GM12878 (cell line): Measurements from ENCODE around the gene PPP1R1A. TPM values are rescaled to one million over a fixed set of nuclear protein-coding genes. Genes with fewer than 3 reads are reported as not detected.
A peak's percentile ranks its signal among the peaks of the same experiment; 100 is the strongest.

Experiments
- ATAC-seq: fragments of 200-7000 bp; cut with Tn5 transposase; 3 replicates; pipeline ENCODE4 v1.9.1; 2020; ENCODE audit warnings: mild to moderate bottlenecking, moderate library complexity
- BruUV-seq: library from RNA; stranded (reverse); fragments of 400-500 nt; replicated peaks from 2 replicates; lab custom pipeline; 2021; lab: Mats Ljungman, UMichigan
- CTCF ChIA-PET: fragments of 300-600 bp; sonication (Branson Sonifier 250); formaldehyde crosslinking; extraction: SDS; loops from one replicate; lab custom pipeline; 2021; ENCODE audit warnings: inconsistent platforms; lab: Yijun Ruan, JAX
- POLR2A ChIA-PET: fragments of 350-600 bp; formaldehyde crosslinking; extraction: SDS; loops from one replicate; lab custom pipeline; 2021; ENCODE audit warnings: inconsistent platforms; lab: Charles Lee
- RAD21 ChIA-PET: fragments of 300-600 bp; sonication (Branson Sonifier 250); formaldehyde crosslinking; loops from one replicate; lab custom pipeline; 2023; ENCODE audit warnings: antibody characterized with exemption; ENCODE audit not compliant: unreplicated experiment; lab: Charles Lee
- SMC1A ChIA-PET: fragments of 300-600 bp; sonication (Branson Sonifier 250); formaldehyde crosslinking; loops from one replicate; lab custom pipeline; 2023; ENCODE audit not compliant: unreplicated experiment, uncharacterized antibody; lab: Charles Lee
- DNase-seq: peaks from one replicate; pipeline ENCODE4 v3.0.0-alpha.2; 2011; ENCODE audit warnings: low read depth, low spot score
- FAIRE-seq: peaks from 3 replicates; lab custom pipeline; 2011; peaks lifted over from hg19 to GRCh38; lab: Jason Lieb, UNC
- H2AFZ ChIP-seq: 2 replicates; pipeline ENCODE4 v1.6.0; 2011; ENCODE audit warnings: low read depth, low read length, control low read depth; ENCODE audit not compliant: control insufficient read depth
- H3K27ac ChIP-seq: 2 replicates; pipeline ENCODE4 v1.5.1; 2011; ENCODE audit warnings: control low read depth; ENCODE audit not compliant: control insufficient read depth, insufficient read depth
- H3K27me3 ChIP-seq, 2 experiments: replicated peaks in 1 of 2; 2 replicates each; pipeline versions ENCODE4 v1.6.0 to v1.6.1; 2011; ENCODE audit warnings: low read length in 1 of 2; ENCODE audit not compliant: control insufficient read depth in 2 of 2, insufficient read depth in 2 of 2
- H3K36me3 ChIP-seq, 2 experiments: 2 replicates each; pipeline ENCODE4 v1.5.1; 2011; ENCODE audit warnings: low read length in 1 of 2; ENCODE audit not compliant: control insufficient read depth in 2 of 2, insufficient read depth in 2 of 2
- H3K4me1 ChIP-seq: 2 replicates; pipeline ENCODE4 v1.6.1; 2011; ENCODE audit warnings: mild to moderate bottlenecking, low read length, moderate library complexity, mixed read lengths; ENCODE audit not compliant: control insufficient read depth, insufficient read depth
- H3K4me2 ChIP-seq: 2 replicates; pipeline ENCODE4 v1.6.0; 2011; ENCODE audit warnings: control low read depth; ENCODE audit not compliant: control insufficient read depth, insufficient read depth
- H3K4me3 ChIP-seq: fragments of 200-600 bp; sonication (generic); 2 replicates; pipeline ENCODE4 v1.5.1; 2016
- H3K79me2 ChIP-seq: 2 replicates; pipeline ENCODE4 v1.6.0; 2011; ENCODE audit warnings: low read length; ENCODE audit not compliant: control insufficient read depth, insufficient read depth
- H3K9ac ChIP-seq: 2 replicates; pipeline ENCODE4 v1.8.0; 2011; ENCODE audit warnings: low read length, control low read depth, mixed read lengths; ENCODE audit not compliant: control insufficient read depth, insufficient read depth
- H3K9me3 ChIP-seq: replicated peaks from 3 replicates; pipeline ENCODE4 v1.5.1; 2011; ENCODE audit warnings: mild to moderate bottlenecking, low read length; ENCODE audit not compliant: control insufficient read depth, insufficient read depth
- H4K20me1 ChIP-seq: 2 replicates; pipeline ENCODE4 v1.6.0; 2011; ENCODE audit not compliant: control insufficient read depth, insufficient read depth
- BCL11A ChIP-seq: IDR thresholded peaks from 2 replicates; pipeline ENCODE4 v1.6.1; 2011; ENCODE audit warnings: low read depth, low read length
- CEBPB ChIP-seq, 2 experiments: fragments of 150-350 bp in 1 of 2; IDR thresholded peaks; 2 replicates each; pipeline ENCODE4 v1.6.1; 2012 to 2014; ENCODE audit warnings: low read depth in 2 of 2, low read length in 2 of 2, borderline replicate concordance in 1 of 2, inconsistent platforms in 1 of 2
- CREB1 ChIP-seq: IDR thresholded peaks from 2 replicates; pipeline ENCODE4 v1.6.1; 2012; ENCODE audit warnings: low read depth, mild to moderate bottlenecking, inconsistent platforms
- DPF2 ChIP-seq: fragments of 450-650 bp; IDR thresholded peaks from 2 replicates; pipeline ENCODE4 v1.6.1; 2017; ENCODE audit warnings: mild to moderate bottlenecking
- ELK1 ChIP-seq: IDR thresholded peaks from 2 replicates; pipeline ENCODE4 v1.6.1; 2012; ENCODE audit warnings: low read depth, low read length, improper control_type of control experiment
- ETV6 ChIP-seq, 2 experiments: fragments of 450-650 bp in 1 of 2; IDR thresholded peaks in 1 of 2; conservative IDR thresholded peaks in 1 of 2; 2 replicates each; pipeline ENCODE4 v1.6.1; 2014; ENCODE audit warnings: antibody characterized with exemption in 1 of 2, borderline replicate concordance in 1 of 2, low read depth in 1 of 2, mild to moderate bottlenecking in 1 of 2, moderate library complexity in 1 of 2
- EZH2 ChIP-seq: IDR thresholded peaks from 2 replicates; pipeline ENCODE4 v1.6.1; 2012; ENCODE audit warnings: low read depth, mild to moderate bottlenecking, control low read depth, inconsistent platforms, low read length, borderline replicate concordance; ENCODE audit not compliant: control insufficient read depth
- IKZF1 ChIP-seq: fragments of 450-650 bp; conservative IDR thresholded peaks from 2 replicates; pipeline ENCODE4 v1.6.1; 2017; ENCODE audit warnings: antibody characterized with exemption, mild to moderate bottlenecking
- NRF1 ChIP-seq: conservative IDR thresholded peaks from 2 replicates; pipeline ENCODE4 v1.6.1; 2011; ENCODE audit warnings: mild to moderate bottlenecking, low read depth, low read length, improper control_type of control experiment
- RUNX3 ChIP-seq: IDR thresholded peaks from 2 replicates; pipeline ENCODE4 v1.6.1; 2012; ENCODE audit warnings: low read length, inconsistent platforms
- SKIL ChIP-seq: fragments of 450-650 bp; IDR thresholded peaks from 2 replicates; pipeline ENCODE4 v1.6.1; 2017; ENCODE audit warnings: mild to moderate bottlenecking, low read depth, inconsistent platforms; ENCODE audit not compliant: poor library complexity, severe bottlenecking
- SUPT20H ChIP-seq: IDR thresholded peaks from 2 replicates; pipeline ENCODE4 v1.6.1; 2011; ENCODE audit warnings: low read depth, mild to moderate bottlenecking, low read length, moderate library complexity, borderline replicate concordance; ENCODE audit not compliant: control insufficient read depth
- SUZ12 ChIP-seq: fragments of 200-600 bp; sonication (generic); IDR thresholded peaks from one replicate; pipeline ENCODE4 v1.6.1; 2018; ENCODE audit warnings: antibody characterized with exemption, mild to moderate bottlenecking; ENCODE audit not compliant: unreplicated experiment
- WGBS: methylation state at CpG from one replicate; pipeline ENCODE4 v1.1.6; 2016; ENCODE audit warnings: low lambda C conversion rate; ENCODE audit not compliant: insufficient replicate concordance, insufficient coverage; ENCODE audit errors: missing lambda C conversion rate; 5-methylcytosine and 5-hydroxymethylcytosine counted together
- in situ Hi-C: fragments of 300-500 bp; cut with MboI; formaldehyde crosslinking; loops from 9 replicates; pipeline ENCODE4 v1.14.3; 2018; ENCODE audit warnings: mixed read lengths
- intact Hi-C: fragments of 100-400 bp; cut with micrococcal nuclease; formaldehyde crosslinking; loops from one replicate; pipeline ENCODE4 v1.14.2; 2022; ENCODE audit not compliant: unreplicated experiment
- polyA plus RNA-seq, 11 experiments: library from polyadenylated mRNA; depleted of rRNA in 4 of 11; unstranded in 6 of 11; stranded (reverse) in 5 of 11; fragments of >200 nt; fragmentation: Nextera tagmentation in 4 of 11; fragmentation: Illumina TruSeq in 1 of 11; extraction: Ambion mirVana in 4 of 11; extraction: Trizol in 1 of 11; gene quantifications; 1 replicate in 1 of 11; 2 replicates in 10 of 11; pipeline versions ENCODE4 v1.2.1 to v1.2.3, GENCODE V29; 2011 to 2016; ENCODE audit warnings: inconsistent platforms in 2 of 11, missing spikeins in 2 of 11, low read depth in 1 of 11
- total RNA-seq, 4 experiments: library from RNA; depleted of rRNA in 3 of 4; stranded (reverse); fragments of >200 nt in 3 of 4; fragmentation: Illumina TruSeq in 1 of 4; extraction: Trizol in 1 of 4; gene quantifications; 2 replicates each; pipeline versions ENCODE4 v1.2.1 to v1.2.3, GENCODE V29; 2013 to 2021
- TF ChIP-seq, protein P1 (sequence below): fragments of 450-650 bp; IDR thresholded peaks from 2 replicates; pipeline ENCODE4 v1.6.1; 2017; ENCODE audit warnings: mild to moderate bottlenecking

Gene PPP1R1A
- total and polyA plus RNA-seq, 10 of the 15 experiments (the other 5 are each of a cell fraction or from before 2014, with no cell fraction given), result 0.03 to 0.08 (median 0.07) TPM; not detected in 7

DNA sequence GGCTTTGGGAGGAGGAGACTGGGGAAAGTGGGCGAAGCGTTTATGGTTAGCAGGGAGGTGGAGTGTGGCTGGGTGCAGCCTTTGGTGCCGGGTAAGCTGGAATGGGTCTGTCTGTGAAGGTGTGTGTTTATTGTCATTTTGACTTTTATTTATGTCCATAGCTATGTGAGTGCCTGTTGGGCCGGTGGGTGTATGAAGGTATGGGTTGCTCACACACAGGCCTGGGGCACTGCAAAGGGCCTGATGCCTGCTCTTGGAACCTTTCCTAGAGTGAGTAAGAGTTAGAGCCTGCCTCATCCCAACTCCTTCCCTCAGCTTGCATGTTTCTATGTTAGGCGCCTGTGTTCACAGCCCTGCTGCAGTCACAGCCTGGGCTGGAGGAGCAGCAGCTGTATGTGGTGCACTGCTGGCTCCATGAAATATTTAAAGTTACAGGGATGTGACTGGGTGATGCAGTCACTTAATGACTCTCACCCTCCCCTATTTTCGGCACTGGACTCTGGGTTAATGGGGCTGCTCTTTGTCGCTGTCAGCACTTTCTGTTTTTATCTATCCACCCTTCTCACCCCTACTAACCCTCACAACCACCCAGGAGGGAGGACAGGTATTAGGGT is 2.6 kb upstream of the PPP1R1A start:
- in situ Hi-C loops, result no loop called here
- no peak overlapping the region for H3K4me2 ChIP-seq
- H3K9ac ChIP-seq, result no peak overlapping the region
- no peaks in the 10 kb centered on the region for H3K36me3 ChIP-seq
- CTCF ChIA-PET, result interaction anchor here (1.1 kb wide), 1 partner anchor 11 kb away, joined by 5 read pairs; no protein-coding TSS in a partner anchor
- SMC1A ChIA-PET, result no interaction called here
- H3K9me3 ChIP-seq, result no peaks in the 10 kb centered on the region
- H3K4me3 ChIP-seq, result no peak overlapping the region
- POLR2A ChIA-PET, result interaction anchor here (1.2 kb wide), 1 partner anchor 11 kb away, joined by 3 read pairs; no protein-coding TSS in a partner anchor
- BruUV-seq, result no TSS peak
- no peak for DNase-seq
- H3K27me3 ChIP-seq, result peaks cover 0 to 13% of the 10 kb centered on the region in 2 experiments
- no peak overlapping the region for H2AFZ ChIP-seq
- H3K4me1 ChIP-seq, result no peaks in the 10 kb centered on the region
- no peak overlapping the region for H3K27ac ChIP-seq
- FAIRE-seq, result no peak
- intact Hi-C loops, result no loop called here
- TF ChIP-seq SUZ12 (no peak), DPF2 (no peak), CEBPB (IDR thresholded peaks at IDR 0.05; ENCODE audit: borderline replicate concordance in 1 of 2, low read depth in 2 of 2, low read length in 2 of 2) (no peak), BCL11A (no peak), EZH2 (no peak), NRF1 (no peak), ETV6 (conservative IDR thresholded peaks at IDR 0.05 in 1 of 2, IDR thresholded peaks at IDR 0.05 in 1 of 2; ENCODE audit: borderline replicate concordance in 1 of 2, low read depth in 1 of 2) (no peak), SUPT20H (no peak), IKZF1 (no peak), ELK1 (no peak), CREB1 (no peak), SKIL (no peak), RUNX3 (no peak)
- TF ChIP-seq, protein P1, sequence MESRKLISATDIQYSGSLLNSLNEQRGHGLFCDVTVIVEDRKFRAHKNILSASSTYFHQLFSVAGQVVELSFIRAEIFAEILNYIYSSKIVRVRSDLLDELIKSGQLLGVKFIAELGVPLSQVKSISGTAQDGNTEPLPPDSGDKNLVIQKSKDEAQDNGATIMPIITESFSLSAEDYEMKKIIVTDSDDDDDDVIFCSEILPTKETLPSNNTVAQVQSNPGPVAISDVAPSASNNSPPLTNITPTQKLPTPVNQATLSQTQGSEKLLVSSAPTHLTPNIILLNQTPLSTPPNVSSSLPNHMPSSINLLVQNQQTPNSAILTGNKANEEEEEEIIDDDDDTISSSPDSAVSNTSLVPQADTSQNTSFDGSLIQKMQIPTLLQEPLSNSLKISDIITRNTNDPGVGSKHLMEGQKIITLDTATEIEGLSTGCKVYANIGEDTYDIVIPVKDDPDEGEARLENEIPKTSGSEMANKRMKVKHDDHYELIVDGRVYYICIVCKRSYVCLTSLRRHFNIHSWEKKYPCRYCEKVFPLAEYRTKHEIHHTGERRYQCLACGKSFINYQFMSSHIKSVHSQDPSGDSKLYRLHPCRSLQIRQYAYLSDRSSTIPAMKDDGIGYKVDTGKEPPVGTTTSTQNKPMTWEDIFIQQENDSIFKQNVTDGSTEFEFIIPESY, result no peak
- 47% methylated on average over 7 of the region's 7 CpGs for WGBS
- H4K20me1 ChIP-seq, result no peaks in the 10 kb centered on the region
- peak; percentile 12; the same call in 2 of the 3 replicates for ATAC-seq
- no peaks in the 10 kb centered on the region for H3K79me2 ChIP-seq
- RAD21 ChIA-PET, result no interaction called here
